HG02938 (cell line): ENCODE results near the gene DNAH10.
"Not testable (repeated sequence)": the region's sequence is repeated elsewhere in the genome, so short reads cannot be mapped to it uniquely, and the experiment has no call there.

Experiments
- ATAC-seq: cut with Tn5 transposase; IDR thresholded peaks from one replicate; pipeline ENCODE4 v1.9.1; 2021; ENCODE audit warnings: mild to moderate bottlenecking, moderate library complexity; ENCODE audit not compliant: unreplicated experiment

DNAH10 gene

GRCh38 chr12:123902821-123903220 is 140.7 kb downstream of the DNAH10 start:
- ATAC-seq: no peak

GRCh38 chr12:123903301-123904065 is 141.4 kb downstream of the DNAH10 start:
- ATAC-seq: no peak

GRCh38 chr12:123905319-123905925 is 143.3 kb downstream of the DNAH10 start:
- no peak for ATAC-seq

- ATAC-seq: no peak
Observed at GRCh38 chr12:123906711-123907420, 144.8 kb downstream of the DNAH10 start.

- no peak for ATAC-seq
Observed at GRCh38 chr12:123907726-123908476, 145.8 kb downstream of the DNAH10 start.

- ATAC-seq: no peak
Observed at GRCh38 chr12:123908884-123909725, 147.0 kb downstream of the DNAH10 start.

GRCh38 chr12:123910057-123910456 is 148.0 kb downstream of the DNAH10 start:
- ATAC-seq: no peak

GRCh38 chr12:123910761-123911193 is 148.7 kb downstream of the DNAH10 start:
- ATAC-seq: no peak

- ATAC-seq: not testable (repeated sequence)
Observed at GRCh38 chr12:123911672-123912409, 149.7 kb downstream of the DNAH10 start.

DNA sequence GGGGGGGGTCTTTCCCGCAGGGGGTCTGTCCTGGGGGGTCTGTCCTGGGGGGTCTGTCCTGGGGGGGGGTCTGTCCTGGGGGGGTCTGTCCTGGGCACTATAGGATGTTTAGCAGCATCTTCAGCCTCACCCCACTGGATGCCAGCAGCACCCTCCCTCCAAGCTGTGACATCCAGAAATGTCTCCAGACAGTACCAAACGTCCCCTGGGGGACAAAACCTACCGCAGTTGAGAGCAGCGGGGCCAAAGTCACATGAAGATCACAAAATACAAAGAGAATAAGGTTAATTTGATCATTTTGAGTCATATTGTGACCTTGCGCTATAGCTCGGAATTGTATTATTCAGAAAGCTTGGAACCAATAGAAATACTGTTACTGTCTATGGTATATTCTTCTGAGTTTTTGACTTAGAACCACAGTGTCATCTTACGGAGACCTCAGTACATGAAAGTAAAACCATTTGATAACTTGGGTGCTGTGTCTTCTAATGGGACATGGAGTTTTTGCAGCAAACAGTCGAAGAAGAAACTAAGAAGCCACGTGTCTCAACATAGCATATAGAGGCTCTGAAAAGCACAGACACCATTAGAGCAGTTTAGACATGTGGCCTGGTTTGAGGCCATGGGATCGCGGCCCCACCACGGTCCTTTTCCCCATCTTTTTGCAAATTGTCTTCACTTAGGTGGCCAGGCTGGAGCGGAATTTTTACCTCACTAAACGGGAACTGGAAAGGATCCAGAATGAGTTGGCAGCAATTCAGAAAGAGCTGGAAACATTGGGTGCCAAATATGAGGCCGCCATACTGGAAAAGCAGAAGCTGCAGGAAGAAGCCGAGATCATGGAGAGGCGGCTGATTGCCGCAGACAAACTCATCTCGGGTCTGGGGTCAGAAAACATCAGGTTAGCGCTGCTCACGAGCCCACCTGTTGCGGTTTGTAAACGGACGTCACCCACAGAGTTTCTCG is 150.6 kb downstream of the DNAH10 start:
- ATAC-seq: no peak

DNA sequence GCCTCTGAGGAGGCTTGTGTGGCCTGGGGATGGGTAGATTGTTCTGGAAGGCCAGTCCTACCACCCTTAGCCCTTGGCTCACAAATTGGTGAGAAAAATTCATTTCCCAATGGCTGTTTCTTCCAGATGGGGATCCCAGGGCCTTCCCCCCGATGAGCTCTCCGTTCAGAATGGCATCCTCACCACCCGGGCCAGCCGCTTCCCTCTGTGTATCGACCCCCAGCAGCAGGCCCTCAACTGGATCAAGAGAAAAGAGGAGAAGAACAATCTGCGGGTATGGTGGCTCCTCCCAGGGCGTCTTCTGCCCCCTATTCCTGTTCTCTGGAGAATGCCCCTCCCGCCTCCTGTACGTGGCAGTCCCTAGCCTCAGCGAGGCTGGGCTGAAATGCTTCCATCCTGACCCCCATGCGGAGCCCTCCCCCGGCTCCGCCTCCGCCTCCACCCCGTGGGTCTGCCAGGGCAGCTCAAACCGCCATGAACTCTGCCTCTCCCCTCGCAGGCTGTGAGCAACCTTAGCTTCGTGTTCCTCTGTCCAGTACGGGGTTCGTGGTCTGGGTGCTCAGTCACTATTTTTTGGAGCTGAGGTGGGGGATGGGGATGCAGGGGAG is 152.7 kb downstream of the DNAH10 start:
- ATAC-seq: no peak

- no peak for ATAC-seq
Observed at GRCh38 chr12:123916729-123917128, 154.6 kb downstream of the DNAH10 start.

DNA sequence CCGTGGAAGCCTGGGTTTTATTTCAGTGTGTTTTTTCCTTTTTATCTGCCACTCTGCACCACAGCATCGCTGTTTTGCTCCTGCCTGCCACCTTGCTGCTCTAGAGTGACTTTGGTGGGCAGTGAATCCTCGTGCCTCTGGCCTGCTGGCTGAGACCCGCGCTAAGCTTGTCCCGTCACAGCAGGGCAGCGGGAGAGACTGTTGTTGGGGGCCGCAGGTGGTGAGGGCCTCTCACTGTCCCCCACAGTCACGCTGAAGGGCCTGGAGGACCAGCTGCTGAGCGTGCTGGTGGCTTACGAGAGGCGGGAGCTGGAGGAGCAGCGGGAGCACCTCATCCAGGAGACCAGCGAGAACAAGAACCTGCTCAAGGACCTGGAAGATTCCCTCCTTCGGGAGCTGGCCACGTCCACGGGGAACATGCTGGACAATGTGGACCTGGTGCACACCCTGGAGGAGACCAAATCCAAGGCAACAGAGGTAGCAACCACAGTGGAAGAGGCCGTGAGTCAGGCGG is 155.3 kb downstream of the DNAH10 start:
- ATAC-seq: no peak

DNA sequence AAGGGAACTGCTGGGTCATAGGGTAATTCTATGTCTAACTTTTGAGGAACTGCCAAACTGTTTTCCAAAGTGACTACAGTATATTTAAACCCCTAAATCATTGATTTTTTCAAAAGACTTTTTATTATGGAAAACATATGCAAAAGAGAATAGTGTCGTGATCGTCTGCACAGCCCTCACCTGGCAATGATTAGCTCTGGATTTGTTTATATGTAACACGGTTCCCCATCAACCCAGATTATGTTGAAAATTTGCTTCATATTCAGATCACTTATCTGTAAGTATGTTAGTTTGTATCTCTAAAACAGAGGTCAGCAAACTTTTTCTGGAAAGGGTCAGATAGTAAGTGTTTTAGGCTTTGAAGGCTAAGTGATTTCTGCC is 157.9 kb downstream of the DNAH10 start:
- ATAC-seq: no peak

DNA sequence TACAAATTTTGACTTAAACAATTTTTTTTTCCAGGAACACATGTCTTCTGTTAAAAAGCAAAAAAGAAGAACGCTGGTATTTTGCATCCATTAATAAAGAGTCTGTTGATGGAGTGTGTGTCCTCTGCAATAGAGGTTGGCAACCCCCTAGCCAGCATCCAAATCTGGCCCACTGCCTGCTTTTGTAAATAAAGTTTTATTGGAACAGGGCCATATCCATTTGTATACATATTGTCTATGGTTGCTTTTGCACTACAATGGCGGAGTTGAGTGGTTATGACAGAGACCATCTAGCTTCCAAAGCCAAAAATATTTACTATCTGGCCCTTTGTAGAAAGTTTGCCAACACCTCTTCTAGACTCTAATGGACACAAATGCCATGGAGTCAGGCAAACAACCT is 160.9 kb downstream of the DNAH10 start:
- no peak for ATAC-seq

GRCh38 chr12:123923927-123924326 is 161.8 kb downstream of the DNAH10 start:
- ATAC-seq: no peak

GRCh38 chr12:123924539-123924938 is 162.4 kb downstream of the DNAH10 start:
- no peak for ATAC-seq
